GM18868 (cell line): Measurements from ENCODE around the gene MED16.
"Not testable (repeated sequence)": the region's sequence is repeated elsewhere in the genome, so short reads cannot be mapped to it uniquely, and the experiment has no call there.

Source experiments
- ATAC-seq: cut with Tn5 transposase; IDR thresholded peaks from one replicate; pipeline ENCODE4 v1.9.1; 2021; ENCODE audit warnings: mild to moderate bottlenecking, moderate library complexity; ENCODE audit not compliant: unreplicated experiment

The MED16 gene

DNA sequence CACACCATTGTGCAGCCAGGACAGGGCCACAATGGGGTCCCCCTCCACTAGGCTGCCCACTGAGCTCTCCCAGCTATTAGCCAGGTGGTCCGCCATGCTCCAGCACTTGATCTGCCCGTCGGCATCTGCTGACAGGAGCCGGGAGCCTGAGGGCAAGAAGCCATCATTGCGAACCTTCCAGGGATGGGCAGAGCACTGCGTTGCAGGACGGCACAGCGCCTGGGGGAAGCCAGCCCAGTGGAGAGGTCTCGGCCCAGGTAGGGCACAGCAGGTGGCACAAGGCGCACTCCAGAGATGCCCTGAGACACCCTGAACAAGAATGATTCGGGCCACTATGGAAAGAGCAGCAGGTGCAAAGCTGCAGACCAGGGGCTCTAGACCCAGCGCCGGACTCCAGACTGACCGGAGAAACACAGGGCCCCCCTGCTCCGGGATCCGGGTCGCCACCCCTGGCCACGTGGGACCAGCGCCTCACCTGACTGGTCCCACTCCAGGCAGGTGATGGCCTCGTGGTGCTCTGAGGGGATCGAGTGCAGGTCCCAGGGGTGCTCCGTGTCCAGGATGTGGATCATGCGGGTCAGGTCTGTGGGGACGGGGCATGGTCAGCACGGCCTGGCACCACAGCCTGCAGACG, 3.2 kb downstream of the MED16 start:
- no peak for ATAC-seq

DNA sequence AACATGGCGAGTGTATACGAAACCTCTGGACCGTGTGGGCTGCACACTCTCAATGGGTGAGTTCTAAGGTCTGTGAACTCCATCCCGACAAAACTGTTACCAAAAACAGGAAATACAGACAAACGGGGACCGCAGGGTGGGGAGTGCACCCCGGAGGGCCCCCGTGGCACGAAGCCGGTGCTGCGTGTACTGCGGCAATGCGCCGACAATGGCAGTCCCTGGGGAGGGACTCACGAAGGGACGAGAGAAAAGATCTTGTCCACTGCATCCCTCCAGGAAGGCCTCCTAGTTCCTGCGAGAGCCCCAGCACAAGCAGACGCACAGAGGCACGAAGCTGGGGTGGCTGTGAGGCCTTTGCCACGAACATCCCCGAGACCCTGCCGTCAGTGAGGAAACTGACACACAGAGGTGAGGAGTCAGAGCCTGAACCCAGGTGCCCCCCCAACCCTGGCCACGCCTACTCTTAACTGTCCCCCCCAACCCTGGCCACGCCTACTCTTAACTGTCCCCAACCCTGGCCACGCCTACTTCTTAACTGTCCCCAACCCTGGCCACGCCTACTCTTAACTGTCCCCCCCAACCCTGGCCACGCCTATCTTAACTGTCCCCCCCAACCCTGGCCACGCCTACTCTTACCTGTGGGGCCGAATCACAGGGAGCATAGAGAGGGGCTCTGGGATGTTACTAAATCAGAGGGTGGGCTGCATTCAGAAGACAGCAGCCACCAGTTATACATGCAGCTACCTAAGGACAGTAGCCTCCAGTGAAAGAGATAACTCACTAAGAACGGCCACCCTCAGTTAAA, 4.2 kb downstream of the MED16 start:
- ATAC-seq: no peak

DNA sequence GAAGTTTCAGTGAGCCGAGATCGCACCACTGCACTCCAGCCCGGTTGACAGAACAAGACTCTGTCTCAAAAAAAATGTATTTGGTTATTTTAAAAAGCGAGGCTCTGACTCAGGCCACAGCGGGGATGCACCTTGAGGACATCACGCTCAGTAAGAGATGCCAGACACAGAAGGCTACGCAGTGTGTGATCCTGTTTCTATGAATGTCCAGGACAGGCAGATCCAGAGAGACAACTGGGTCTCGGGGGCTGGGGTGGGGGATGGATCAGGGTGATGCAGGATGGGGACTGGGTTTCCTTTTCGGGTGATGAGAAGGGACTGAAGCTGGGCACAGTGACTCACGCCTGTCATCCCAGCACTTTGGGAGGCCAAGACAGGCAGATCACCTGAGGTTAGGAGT, 5.4 kb downstream of the MED16 start:
- no peak for ATAC-seq

DNA sequence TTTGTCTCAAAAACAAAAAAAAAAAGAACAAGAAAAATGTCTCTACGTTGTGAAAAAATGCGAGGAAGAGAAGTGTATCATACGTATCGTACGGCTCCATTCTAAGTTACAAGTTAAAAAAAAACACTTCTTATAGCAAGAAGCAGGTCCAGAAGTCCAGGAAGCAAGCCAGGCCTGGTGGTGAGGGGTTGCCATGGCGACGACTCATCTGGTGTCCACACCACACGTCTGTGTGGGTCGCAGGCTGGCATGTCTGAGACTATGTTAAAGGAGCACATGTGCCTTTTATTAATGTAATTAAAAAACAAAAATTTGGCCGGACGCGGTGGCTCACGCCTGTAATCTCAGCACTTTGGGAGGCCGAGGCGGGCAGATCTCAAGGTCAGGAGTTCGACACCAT, 5.9 kb downstream of the MED16 start:
- no peak for ATAC-seq

DNA sequence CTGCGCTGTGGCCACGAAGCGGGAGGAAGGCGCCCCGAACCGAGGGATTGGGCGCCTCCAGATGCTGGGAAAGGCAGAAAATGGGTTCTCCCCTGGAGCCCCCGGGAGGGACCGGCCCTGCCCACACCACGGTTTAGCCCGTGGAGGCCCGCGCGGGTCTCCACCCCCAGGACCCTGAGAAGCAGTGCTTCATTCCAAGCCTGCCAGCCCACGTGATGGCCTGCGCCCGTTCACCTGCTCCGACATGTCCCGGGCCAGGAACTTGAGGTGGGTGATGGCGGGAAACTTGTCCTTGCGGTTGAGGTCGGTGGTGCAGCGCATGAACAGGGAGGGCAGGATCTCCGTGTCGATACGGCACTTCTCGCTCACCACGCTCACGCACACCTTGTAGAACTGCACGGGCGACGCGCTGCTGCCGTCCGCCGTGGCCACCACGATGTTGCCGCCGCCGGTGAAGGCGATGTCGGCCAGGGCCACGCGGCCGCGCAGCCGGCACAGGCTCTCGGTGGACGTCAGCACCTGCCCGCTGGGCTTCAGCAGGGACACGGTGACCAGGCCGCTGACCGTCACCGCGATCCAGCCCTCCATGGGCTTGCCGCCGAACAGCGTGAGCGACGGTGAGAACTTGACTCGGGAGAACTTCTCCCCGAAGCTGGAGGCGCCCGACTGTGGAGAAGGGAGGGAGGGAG, 7.3 kb downstream of the MED16 start:
- no peak for ATAC-seq

DNA sequence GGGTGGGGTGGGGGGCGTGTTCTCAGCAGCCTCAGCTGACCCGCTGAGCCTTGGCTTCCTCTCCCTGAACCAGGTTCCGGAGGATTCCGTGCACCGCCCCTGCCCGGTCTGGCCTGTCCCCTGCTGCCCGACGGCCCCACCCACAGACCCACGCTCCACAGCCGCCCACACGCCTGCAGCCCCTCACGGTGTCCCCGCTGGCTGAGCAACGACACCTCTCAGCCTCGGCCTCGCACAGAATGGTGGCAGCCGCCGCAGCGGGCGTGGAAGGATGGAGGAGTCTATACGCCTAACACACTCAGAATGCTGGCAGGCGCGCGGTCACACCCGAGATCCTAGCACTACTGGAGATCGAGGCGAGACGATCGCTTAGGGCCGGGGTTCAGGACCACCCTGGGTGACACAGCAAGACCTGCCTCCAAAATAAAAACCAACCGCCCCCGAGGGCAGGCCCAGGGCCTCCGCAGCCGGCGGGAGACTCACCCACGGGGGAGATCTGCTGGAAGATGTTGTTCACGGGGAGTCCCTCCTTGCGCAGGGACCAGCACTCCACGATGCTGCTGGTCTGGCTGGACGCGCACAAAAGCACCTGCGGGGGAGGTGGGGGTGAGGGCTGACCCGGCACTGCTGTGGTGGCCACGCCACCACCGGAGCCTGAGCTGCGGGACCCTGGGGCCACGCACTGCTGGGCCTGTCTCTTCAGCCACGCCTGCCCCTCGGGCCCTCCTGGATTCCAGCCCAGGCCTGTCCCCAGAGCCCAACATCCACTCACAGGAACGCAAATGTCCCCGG, 8.4 kb downstream of the MED16 start:
- no peak for ATAC-seq

DNA sequence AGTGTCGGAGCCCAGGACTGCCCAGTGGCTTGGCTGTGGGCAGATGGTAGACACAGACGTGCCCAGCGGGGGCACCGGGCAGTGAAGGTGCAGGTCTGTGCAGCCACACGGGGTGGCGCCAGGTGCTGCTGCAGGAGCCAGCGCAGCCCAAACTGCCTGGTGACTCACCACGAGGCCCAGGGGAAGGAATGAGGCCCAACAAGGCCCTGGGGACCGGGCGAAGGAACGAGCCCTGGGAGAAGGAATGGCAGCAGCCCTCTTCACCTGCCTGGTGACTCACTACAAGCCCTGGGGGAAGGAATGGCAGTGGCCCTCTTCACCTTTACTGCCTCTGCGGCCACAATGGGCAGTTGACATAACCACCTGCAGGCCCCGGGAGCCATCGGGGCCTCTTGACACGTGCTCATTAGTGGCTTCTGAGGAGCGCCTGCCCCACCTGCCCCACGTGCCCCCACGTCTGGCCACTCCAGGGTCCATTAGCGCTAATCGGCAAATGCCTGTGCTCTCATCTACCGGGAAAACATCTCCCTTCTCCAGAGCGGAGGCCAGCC, 9.3 kb downstream of the MED16 start:
- no peak for ATAC-seq

DNA sequence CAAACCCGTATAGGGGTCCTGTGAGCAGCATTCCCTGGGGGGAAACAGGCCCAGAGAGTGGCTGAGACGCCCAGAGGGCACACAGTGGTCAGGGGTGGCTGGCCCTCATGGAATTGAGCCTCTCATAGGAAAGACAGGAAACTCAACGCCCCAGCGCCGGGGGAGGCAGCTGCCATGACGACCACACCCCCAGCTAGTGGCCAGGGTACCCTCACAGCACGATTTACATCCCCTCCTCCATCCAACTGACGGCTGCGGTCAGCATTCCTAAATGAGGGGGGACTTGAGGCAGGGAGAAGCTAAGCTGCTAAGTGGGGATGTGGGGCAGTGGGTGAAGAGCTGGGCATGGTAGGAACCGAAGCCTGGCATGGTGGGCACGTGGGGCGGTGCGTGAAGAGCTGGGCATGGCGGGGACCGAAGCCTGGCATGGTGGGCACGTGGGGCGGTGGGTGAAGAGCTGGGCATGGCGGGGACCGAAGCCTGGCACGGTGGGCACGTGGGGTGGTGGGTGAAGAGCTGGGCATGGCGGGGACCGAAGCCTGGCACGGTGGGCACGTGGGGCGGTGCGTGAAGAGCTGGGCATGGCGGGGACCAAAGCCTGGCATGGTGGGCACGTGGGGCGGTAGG, 10.0 kb downstream of the MED16 start:
- ATAC-seq: no peak

DNA sequence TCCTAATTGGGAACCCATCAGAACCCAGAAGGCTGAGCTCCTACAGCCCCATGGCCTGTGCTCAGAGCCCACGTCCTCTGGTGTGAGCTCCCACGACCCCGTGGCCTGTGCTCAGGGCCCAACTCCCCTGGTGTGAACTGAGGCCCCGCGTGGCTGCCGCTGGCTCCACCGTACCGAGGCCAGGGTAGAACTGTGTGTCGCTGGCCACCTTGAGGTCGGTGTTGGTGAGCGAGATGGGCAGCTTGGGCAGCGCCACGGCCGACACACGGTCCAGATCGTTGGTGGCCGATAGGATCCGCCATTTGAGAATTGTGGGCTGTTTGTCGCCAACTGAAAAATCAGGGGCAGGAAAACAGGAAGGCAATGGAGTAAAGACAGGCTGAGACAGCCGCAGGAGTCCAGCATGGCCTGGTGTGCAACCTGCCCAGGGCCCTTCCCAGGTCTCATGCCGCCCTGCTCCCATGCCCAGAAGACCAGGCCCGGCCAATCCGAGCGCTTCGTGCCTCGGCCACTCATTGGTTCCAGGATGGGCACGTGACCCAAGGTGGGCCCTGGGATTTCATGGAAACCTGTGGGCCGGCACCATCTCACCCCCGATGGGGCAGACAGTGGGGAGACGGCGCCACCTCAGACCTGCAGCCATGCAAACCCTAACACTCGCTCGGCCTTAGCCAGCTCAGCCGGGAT, 11.5 kb downstream of the MED16 start:
- ATAC-seq: no peak

DNA sequence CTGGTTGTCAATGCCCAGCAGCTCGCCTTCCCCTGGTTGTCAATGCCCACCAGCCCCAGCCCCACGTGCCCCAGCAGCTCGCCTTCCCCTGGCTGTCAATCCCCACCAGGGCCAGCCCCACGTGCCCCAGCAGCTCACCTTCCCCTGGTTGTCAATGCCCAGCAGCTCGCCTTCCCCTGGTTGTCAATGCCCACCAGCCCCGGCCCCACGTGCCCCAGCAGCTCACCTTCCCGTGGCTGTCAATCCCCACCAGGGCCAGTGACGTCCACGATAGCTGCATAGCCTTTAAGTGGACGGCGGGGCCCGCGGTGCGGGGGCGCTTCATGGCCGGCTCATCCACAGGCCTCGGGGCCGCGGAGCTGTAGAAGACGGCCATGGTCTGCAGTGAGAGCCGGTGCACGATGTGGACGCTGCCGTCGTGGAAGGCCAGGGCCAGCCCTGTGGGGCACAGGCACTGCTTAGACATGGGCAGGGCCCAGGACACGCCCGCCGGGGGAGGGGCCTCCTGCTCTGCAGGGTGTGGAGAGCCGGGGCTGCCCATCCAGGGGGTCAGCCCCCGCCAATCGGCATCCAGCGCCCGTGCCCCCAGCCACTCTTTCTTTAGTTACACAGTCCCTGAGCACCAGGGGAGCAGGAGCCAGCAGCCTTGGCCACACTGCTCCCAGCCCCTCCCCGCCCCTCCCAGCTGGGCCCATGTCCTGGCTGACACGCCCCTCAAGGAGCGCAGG, 13.1 kb downstream of the MED16 start:
- ATAC-seq: no peak

DNA sequence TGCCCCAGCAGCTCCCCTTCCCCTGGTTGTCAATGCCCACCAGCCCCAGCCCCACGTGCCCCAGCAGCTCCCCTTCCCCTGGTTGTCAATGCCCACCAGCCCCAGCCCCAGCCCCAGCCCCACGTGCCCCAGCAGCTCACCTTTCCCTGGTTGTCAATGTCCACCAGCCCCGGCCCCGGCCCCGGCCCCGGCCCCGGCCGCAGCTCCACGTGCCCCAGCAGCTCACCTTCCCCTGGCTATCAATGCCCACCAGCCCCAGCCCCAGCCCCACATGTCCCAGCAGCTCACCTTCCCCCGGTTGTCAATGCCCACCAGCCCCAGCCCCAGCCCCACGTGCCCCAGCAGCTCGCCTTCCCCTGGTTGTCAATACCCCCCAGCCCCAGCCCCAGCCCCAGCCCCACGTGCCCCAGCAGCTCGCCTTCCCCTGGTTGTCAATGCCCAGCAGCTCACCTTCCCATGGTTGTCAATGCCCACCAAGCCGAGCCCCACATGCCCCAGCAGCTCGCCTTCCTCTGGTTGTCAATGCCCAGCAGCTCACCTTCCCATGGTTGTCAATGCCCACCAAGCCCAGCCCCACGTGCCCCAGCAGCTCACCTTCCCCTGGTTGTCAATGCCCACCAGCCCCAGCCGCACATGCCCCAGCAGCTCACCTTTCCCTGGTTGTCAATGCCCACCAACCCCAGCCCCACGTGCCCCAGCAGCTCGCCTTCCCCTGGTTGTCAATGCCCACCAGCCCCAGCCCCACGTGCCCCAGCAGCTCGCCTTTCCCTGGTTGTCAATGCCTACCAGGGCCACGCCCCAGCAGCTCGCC, 14.0 kb downstream of the MED16 start:
- ATAC-seq: not testable (repeated sequence)

DNA sequence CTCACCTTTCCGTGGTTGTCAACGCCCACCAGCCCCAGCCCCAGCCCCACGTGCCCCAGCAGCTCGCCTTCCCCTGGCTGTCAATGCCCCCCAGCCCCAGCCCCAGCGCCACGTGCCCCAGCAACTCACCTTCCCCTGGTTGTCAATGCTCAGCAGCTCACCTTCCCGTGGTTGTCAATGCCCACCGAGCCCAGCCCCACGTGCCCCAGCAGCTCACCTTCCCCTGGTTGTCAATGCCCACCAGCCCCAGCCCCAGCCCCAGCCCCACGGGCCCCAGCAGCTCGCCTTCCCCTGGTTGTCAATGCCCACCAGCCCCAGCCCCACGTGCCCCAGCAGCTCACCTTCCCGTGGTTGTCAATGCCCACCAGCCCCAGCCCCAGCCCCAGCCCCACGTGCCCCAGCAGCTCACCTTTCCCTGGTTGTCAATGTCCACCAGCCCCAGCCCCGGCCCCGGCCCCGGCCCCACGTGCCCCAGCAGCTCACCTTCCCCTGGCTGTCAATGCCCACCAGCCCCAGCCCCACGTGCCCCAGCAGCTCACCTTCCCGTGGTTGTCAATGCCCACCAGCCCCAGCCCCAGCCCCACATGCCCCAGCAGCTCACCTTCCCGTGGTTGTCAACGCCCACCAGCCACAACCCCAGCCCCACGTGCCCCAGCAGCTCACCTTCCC, 14.9 kb downstream of the MED16 start:
- ATAC-seq: not testable (repeated sequence)

DNA sequence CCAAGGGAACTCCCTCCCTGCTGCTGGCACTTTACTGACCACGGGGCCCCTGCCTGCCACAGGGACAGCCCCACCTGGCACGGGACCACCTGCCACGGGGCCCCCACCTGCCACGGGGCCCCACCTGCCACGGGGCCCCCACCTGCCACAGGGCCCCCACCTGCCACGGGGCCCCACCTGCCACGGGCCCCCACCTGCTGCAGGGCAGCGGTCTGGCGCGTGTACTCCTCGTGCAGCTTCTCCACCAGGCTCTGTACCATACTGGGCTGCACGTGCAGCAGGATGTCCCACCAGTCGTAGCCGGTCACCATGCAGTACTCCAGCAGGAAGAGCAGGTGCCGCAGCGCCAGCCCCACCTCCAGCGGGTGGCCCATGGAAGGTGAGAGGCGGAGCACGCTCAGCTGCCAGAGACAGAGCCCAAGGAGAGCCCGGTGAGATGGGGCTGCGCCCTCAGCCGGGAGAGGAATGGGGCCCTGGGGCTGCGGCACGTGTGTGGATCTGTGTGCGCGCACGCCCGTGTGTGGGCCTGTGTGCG, 16.1 kb downstream of the MED16 start:
- ATAC-seq: no peak

DNA sequence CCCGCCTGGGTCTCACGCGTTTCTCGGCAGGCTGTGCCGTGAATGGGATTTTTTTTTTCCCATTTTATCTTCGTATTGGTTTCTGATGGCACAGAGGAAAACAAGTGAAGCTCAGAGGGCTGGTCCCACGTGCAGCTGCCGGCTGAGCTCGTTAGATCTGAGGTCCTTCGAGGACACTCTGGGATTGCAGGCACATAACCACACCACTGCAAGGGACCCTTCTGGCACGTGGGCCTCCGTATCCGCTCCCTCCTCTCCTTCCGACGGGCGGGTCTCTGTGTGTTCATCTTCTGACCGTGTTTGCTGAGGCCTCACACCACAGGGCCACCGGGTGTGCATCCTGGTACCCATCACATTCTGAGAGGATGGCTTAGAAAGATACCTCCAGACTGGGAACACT, 16.9 kb downstream of the MED16 start:
- ATAC-seq: no peak

DNA sequence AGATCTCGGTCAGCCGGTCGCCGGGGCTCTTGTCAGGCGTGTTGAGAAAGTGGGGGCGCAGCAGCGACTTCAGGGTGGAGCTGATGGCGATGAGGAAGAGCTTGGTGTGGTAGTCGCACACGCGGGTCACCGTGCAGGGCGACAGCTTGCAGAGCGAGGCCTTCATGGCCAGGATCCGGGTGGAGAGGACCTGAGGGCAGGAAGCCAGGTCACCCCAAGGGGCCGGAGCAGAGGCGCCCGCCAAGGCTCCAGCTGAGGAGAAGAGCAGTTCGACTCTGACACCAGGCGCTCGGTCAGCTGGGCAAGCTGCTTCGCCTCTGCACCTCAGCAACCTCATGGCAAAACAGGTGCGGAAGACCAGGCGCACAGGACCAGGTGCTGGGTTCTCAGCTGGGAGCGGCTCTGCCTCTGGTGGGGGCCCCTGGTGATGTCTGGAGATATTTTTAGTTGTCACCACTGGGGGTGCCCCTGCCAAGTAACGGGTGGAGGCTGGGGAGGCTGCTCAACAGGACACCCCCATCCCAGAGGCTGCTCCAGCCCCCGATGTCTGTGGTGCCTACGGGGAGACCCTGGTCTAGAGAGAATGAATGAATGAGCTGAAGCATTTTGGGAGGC, 17.6 kb downstream of the MED16 start:
- ATAC-seq: no peak

DNA sequence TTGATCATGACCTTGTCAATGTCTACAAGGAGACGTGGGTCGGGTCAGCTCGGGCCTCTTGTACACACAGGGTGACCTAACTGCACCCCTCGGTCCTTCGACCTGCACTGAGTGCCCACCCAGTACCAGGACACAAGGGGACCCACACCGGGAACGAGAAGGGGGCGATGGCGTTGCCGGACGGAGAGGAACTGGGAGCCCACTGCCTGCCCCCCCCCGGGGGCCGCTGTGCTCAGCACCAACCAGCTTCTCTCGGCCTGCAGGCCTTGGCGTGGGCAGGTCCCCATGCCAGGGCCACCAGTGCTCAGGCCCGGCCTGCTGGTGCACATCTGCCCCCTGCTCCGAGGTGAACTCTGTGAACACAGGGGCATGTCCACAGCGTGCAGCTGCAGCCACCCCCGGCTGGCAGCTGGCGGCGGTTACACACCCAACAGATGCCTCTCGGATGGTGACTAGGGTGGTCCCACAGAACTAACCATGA, 19.4 kb downstream of the MED16 start:
- ATAC-seq: no peak

DNA sequence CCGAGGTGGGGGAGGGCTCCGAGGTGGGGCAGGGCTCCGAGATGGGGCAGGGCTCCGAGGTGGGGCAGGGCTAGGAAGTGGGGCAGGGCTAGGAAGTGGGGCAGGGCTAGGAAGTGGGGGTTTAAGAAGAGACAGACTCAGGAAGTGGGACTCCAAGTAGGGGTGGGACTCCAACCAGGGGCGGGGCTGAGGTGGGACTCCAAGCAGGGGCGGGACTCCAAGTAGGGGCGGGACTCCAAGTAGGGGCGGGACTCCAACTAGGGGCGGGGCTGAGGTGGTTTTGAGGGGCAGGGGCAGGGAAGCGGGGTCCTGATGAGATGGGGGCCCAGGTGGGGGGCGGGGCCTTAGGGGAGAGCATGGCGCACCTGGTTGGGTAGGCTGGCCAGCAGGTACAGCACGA, 19.9 kb downstream of the MED16 start:
- no peak for ATAC-seq
